Peyer's patch (tissue), 4 donors: ENCODE results near the gene WARS2.

ENCODE experiments used
- POLR2A ChIP-seq, 2 donors: fragments of 450-650 bp; IDR thresholded peaks; one replicate each; pipeline ENCODE4 v1.5.1; 2017; ENCODE audit warnings: antibody characterized with exemption in 2 of 2, mild to moderate bottlenecking in 2 of 2, moderate library complexity in 2 of 2
- TF ChIP-seq, protein P1 (sequence below), 6 experiments: fragments of 450-650 bp in 4 of 6; fragments of 200-600 bp in 2 of 6; sonication (generic) in 1 of 6; IDR thresholded peaks; one replicate each; pipeline ENCODE4 v1.5.1; 2017 to 2019; ENCODE audit warnings: antibody characterized with exemption in 6 of 6, mild to moderate bottlenecking in 3 of 6, moderate library complexity in 1 of 6

DNA sequence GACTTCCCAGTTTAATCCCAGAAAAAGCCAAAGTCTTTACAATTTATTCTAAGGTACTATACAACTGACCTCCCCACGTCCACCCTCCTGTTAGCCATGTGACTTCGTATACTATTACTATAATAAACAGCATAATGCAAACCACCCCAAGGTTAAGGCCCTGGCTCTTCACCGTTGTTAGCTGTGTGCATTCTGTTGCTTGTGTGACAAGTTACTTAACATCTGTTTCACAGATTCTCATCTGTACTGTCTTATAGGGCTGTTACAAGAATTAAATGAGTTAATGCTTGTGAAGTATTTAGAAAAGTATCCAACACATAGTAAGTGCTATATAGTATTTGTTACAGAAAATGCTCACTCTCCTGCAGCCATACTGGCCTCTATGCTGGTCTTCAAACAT, 15.7 kb downstream of the WARS2 start:
- TF ChIP-seq, protein P1, sequence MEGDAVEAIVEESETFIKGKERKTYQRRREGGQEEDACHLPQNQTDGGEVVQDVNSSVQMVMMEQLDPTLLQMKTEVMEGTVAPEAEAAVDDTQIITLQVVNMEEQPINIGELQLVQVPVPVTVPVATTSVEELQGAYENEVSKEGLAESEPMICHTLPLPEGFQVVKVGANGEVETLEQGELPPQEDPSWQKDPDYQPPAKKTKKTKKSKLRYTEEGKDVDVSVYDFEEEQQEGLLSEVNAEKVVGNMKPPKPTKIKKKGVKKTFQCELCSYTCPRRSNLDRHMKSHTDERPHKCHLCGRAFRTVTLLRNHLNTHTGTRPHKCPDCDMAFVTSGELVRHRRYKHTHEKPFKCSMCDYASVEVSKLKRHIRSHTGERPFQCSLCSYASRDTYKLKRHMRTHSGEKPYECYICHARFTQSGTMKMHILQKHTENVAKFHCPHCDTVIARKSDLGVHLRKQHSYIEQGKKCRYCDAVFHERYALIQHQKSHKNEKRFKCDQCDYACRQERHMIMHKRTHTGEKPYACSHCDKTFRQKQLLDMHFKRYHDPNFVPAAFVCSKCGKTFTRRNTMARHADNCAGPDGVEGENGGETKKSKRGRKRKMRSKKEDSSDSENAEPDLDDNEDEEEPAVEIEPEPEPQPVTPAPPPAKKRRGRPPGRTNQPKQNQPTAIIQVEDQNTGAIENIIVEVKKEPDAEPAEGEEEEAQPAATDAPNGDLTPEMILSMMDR (IDR thresholded peaks at IDR 0.05), result no peak
- no peak for TF ChIP-seq POLR2A (IDR thresholded peaks at IDR 0.05)
